Raji (cell line): ENCODE measurements around the gene UBB.

Experiments used
- POLR2A ChIP-seq: IDR thresholded peaks from 2 replicates; pipeline ENCODE4 v1.6.1; 2011; ENCODE audit warnings: low read depth, low read length, control low read depth; ENCODE audit not compliant: insufficient read depth

The UBB gene

DNA sequence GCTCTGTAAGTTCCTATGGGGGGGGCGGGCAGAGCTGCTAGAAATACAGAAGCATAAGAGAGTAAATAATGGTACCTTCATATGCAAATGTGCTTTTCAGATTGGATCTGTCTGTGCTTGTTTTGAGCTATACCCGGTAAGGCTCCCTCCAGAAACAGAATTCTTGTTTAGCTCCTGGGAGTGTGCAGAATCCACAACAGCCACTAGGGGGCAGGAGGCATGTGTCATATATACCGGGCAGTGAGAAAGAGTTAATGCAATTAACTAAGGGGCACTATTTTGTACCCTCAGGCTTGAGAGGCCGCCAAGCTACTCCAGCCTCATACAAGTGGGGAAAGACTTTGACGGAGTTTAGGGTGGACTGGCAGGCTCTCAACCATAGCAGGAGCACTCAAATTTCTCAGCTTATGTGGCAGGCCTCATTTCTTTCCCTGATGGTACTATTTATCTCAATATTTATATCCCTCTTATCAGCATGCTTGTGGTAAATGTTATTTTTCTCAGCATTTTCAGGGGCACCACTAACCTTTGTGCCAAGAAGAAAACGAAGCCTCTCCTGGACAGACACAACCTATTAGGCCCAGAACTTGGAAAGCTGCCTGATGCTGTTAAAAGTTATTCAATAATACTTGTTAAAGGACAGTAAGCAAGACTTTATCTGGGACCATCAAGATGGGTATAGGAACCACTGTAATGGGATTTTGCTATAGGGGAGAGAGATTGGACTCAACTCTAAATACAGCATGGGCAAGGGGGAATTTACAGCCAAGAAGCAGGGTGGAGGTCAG lies 16.9 kb upstream of the UBB start:
- TF ChIP-seq POLR2A = no peak

DNA sequence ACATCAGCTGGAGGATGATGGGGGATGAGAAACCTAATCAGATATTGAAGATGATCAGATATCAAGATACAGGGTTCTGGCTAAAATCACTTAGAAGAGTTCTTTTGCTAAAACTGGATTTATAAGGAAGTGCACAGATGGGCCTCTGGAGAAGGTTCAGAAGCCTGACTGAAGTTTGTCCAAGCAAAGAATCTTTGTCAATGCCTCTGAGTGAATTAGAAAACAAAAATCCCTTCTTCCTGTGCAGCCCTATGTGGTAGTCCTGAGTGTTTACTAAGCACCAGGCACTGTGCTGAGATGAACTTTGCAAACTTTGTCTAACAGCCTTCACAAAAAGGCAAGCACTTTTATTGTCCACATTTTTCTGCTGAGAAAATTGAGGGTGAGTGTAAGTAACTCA lies 16.3 kb upstream of the UBB start:
- TF ChIP-seq POLR2A = no peak

DNA sequence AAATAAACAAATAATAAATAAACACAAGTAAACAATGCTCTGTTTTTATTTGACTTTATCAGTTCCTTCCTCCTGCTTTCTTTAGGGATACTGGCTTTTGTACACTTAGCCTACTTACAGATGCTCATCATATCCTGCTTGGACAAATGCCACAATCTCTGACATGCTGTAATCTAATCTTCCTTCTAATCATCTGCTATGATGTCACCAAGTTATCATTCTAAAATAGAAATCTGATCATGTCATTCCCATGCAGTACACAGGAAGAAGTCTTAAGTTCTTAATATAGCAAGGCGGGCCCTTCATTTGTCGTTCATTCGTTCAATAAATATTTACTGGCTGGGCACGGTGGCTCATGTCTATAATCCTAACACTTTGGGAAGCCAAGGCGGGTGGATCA lies 9.1 kb upstream of the UBB start:
- no peak for TF ChIP-seq POLR2A

DNA sequence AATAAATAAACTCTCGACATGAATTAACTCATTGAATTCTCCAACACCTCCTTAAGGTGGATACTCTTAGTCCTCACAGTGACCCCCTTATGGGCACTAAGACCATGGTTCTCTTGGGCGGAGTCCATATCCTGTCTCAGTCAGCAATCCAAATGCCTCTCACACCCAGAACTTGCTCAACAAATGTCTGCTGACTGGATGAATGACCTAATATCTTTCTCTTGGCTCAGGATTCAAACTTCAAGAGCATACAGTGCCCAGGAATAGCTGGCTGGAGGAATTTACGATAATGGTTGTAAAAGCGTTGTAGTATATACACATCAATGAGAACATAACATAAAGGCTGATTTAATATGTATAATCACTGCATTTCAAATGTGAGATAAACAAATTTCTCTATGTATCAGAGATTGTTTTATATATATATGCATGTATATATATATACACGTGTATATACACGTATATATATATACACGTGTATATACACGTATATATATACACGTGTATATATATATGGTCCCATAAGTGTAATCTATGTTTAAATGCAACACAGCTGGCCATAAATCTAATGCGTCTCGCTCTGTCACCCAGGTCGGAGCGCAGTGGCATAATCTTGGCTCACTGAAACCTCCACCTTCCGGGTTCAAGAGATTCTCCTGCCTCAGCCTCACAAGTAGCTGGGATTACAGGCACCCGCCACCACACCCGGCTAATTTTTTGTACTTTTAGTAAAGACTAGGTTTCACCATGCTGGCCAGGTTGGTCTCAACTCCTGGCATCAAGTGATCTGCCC lies 6.5 kb upstream of the UBB start:
- TF ChIP-seq POLR2A = no peak

DNA sequence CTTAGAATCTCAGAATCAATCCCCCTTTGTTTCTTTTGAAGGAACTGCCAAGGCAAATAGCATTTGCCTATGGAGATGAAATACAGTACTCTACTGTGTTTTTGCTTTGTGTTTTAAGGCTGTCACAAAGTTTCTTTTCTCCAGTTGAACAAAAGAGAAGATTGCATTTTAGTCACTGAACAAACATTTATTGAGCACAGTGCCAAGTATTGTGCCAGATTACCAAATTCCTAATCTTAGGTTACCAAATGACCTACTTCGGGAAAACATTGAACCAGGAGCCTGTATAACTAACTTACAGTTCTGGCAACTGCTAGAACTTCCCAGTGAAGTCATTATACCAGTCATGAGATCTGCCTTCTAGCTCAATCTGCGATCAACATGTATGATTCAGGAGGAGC lies 3.0 kb upstream of the UBB start:
- no peak for TF ChIP-seq POLR2A

DNA sequence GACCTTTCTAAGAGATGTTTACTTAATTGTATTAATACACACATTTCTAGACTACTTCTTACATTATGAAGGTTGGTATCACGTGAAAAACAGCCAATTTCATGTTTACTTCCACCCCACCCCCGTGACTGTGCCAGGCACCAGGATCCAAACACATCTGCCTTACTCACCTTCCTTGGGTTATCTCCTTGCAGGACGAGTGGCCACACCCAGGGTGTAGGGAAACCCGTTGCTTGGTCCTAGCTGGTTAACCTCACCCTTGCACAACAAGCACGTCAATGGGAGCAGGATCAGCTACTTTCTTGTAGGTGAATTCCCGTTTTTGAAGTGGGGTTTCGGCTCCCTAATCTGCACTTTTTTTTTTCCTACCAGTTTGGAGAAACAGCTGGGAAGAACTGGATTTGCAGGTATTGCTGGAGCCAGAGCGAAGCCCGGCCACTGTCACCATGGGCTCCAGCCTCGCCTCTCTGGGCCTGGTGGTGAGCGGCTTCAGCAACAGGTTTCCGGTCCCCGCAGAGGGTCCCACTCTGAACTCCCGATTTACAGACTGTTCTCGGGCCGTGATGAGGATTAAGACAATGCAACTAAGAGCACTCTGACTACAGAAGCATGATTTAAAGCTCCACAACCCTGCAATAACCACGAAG lies 2.1 kb upstream of the UBB start:
- no peak for TF ChIP-seq POLR2A

DNA sequence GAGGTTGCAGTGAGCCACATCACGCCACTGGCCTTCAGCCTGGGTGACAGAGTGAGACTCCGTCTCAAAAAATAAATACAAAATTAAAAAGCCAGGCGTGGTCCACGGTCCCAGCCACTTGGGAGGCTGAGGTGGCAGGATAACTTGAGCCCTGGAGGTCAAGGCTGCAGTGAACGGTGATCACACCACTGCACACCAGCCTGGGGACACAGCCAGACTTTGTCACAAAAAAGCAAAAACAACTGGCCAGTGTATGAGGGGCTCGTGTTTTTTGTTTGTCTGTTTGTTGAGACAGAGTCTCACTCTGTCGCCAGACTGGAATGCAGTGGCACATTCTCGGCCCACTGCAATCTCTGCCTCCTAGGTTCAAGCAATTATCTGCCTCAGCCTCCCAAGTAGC lies 1.2 kb upstream of the UBB start:
- TF ChIP-seq POLR2A = no peak

DNA sequence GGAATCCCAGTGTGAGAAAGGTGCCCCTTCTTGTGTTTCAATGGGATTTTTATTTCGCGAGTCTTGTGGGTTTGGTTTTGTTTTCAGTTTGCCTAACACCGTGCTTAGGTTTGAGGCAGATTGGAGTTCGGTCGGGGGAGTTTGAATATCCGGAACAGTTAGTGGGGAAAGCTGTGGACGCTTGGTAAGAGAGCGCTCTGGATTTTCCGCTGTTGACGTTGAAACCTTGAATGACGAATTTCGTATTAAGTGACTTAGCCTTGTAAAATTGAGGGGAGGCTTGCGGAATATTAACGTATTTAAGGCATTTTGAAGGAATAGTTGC lies 567 bp downstream of the UBB start:
- no peak for TF ChIP-seq POLR2A

DNA sequence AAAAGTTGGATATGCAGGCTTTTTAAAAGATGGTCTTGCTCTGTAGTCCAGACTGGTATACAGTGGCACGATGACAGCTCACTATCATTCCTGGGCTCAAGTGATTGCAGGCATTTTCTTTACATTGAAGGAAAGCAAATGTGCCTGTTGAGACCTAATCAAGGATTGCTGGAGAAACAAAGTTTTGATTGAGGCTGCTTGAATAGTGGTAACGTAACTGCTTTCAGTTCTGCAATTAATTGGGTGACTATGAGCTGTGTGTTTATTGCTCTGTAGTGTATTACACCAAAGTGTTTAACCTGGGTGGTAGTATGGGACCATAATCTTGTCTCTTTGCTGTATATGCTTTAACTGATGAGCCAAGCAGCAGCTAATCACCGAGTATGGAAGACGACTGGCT lies 2.3 kb downstream of the UBB start:
- no peak for TF ChIP-seq POLR2A

DNA sequence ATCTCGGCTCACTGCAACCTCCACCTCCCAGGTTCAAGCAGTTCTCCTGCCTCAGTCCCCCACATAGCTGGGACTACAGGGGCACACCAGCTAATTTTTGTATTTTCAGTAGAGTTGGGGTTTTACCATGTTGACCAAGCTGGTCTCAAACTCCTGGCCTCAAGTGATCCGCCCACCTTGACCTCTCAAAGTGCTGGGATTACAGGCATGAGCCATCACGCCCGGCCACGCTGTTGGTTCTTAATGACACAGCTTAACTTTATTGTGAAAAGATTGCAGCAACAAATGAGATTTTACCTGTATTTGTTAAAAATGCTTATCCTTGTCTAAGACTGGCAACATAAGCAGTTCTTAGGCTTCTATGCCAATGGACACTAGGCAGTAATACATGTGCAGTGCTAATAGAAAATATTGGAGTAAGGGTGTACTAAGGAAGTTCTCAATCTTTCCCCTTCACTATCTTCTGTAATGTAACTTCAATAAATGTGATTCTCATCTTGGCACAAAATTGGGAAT lies 2.9 kb downstream of the UBB start:
- no peak for TF ChIP-seq POLR2A

DNA sequence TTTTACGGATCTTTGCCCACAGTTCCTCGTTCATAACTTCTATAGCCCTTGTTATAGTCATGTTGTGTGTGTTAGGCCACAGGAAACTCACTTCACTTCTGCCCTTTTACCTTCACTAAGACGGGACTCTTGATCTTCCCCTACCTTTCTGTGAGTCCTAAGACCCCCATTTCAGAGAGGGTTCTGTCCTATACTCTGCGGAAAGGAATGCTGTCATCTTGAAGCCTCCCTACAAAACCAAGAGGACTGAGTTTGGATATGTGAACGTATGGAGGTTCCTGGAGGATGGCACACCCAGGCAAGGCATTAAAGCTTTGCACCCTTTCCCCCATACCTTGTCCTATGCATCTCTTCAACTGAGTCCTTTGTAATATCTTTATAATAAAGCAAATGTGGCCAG lies 3.7 kb downstream of the UBB start:
- 0 out of 2 replicates have a peak, but pooled peaks have one; percentile 27 for TF ChIP-seq POLR2A

DNA sequence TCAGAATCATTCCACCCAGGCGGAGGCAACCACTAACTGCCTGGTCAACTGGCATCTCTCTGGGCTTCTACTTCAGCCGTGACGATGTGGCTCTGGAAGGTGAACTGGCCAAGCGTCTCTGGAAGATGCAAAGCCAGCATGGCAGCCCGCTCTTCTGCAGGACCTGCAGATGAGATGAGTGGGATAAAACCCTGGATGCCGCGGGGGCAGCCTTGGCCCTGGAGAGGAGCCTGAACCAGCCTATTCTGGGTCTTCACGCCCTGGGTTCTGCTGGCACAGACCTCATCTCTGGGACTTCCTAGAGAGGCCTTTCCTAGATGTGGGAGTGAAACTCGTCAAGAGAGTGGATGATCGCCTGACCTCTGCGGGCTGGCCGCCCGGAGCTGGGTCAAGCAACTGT lies 10.6 kb downstream of the UBB start:
- no peak for TF ChIP-seq POLR2A

DNA sequence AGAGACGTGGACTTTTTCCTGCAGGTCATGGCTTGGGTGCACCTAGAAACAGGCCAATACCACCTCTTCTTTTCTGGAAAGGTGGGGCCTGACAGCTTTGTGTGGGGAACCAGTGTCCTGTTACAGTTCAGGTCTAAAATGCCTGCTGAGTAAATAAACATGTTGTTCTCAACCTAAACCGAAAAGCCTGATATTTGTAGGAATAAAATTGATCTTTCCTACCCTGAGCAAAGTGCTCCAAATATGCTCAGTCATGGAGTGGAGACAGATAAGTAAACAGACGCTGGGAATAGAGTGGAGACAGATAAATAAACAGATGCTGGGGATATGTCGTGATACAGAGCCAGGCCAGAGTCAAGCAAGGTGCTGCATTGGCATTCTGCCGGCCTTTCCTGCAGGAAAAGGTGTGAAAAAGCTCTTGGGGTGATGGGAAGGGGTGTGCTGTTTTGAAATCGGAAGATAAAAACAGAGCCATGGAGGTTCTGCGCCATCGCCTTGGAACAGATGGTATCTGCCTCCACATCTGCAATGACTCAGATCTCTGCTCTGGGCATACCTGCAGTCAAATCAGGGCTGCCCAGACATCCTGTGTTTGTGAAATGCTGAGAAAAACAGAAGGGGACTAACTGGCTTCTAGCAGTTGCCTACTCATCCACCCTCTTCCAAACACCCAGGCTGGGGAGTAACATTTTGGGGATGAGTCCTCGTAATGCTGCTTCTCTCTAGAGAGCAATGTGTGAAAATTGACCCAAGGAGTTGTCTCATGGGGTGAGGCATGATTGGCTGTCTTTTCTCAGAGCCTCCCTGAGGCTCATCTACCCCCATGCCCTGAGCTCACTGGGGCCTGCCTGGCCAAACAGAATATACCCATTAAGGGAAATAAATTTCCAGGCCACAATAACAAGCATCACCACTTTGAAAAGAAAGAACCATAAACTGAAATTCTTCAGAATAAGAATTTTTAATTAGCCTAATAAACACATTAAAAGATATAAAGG lies 17.7 kb downstream of the UBB start:
- TF ChIP-seq POLR2A = no peak
